K562 (cell line): ENCODE data around the gene PFKL. TPM values are rescaled to one million over a fixed set of nuclear protein-coding genes. Genes with fewer than 3 reads are reported as not detected.
A peak's percentile ranks its signal among the peaks of the same experiment; 100 is the strongest.

Experiments
- ATAC-seq: fragments of 200-7000 bp; cut with Tn5 transposase; 3 replicates; pipeline ENCODE4 v1.9.1; 2020; ENCODE audit warnings: moderate library complexity
- BruUV-seq: library from RNA; stranded (reverse); fragments of 400-500 nt; replicated peaks from 2 replicates; lab custom pipeline; 2021; lab: Mats Ljungman, UMichigan
- CTCF ChIA-PET: fragments of 300-600 bp; formaldehyde crosslinking; extraction: SDS; loops from one replicate; lab custom pipeline; 2021; ENCODE audit warnings: low intra/inter-chr PET ratio; lab: Yijun Ruan, JAX
- POLR2A ChIA-PET: fragments of 300-600, 350-650 bp; sonication (Branson Sonifier 250); formaldehyde crosslinking; extraction: SDS; loops from one replicate; lab custom pipeline; 2021; ENCODE audit warnings: antibody characterized with exemption, inconsistent platforms; lab: Yijun Ruan, JAX
- DNase-seq, 4 experiments: peaks; one replicate each; pipeline versions ENCODE4 v3.0.0 to v3.0.0-alpha.2; 2011 to 2018; ENCODE audit warnings: low spot score in 3 of 4, mixed read lengths in 3 of 4; ENCODE audit errors: extremely low read depth in 1 of 4
- FAIRE-seq: peaks from 2 replicates; lab custom pipeline; 2011; peaks lifted over from hg19 to GRCh38; lab: Jason Lieb, UNC
- H2AFZ ChIP-seq: 2 replicates; pipeline ENCODE4 v1.6.0; 2011; ENCODE audit warnings: low read depth, low read length, control low read depth, inconsistent platforms
- H3K27ac ChIP-seq: fragments of 200-600 bp; 3 replicates; pipeline ENCODE4 v1.8.0; 2011; ENCODE audit warnings: low read depth, mild to moderate bottlenecking, control low read depth, inconsistent platforms, low read length, moderate library complexity, mixed read lengths; ENCODE audit errors: extremely low read depth
- H3K27me3 ChIP-seq, 2 experiments: fragments of 300-600 bp in 1 of 2; 2 replicates in 1 of 2; 3 replicates in 1 of 2; pipeline versions ENCODE4 v1.6.0 to v1.8.0; 2011; ENCODE audit warnings: inconsistent platforms in 2 of 2, low read length in 2 of 2, mild to moderate bottlenecking in 1 of 2, mixed read lengths in 1 of 2, moderate library complexity in 1 of 2; ENCODE audit not compliant: control insufficient read depth in 2 of 2, insufficient read depth in 2 of 2
- H3K36me3 ChIP-seq: fragments of 300-600 bp; 3 replicates; pipeline ENCODE4 v1.8.0; 2011; ENCODE audit warnings: mild to moderate bottlenecking, low read length, inconsistent platforms; ENCODE audit not compliant: control insufficient read depth, insufficient read depth
- H3K4me1 ChIP-seq, 2 experiments: fragments of 200-600 bp in 1 of 2; replicated peaks in 1 of 2; 2 replicates in 1 of 2; 3 replicates in 1 of 2; pipeline versions ENCODE4 v1.5.1 to v1.8.0; 2011; ENCODE audit warnings: inconsistent platforms in 2 of 2, low read length in 2 of 2, mild to moderate bottlenecking in 1 of 2, mixed read lengths in 1 of 2, moderate library complexity in 1 of 2; ENCODE audit not compliant: control insufficient read depth in 2 of 2, insufficient read depth in 2 of 2
- H3K4me2 ChIP-seq: 2 replicates; pipeline ENCODE4 v1.6.1; 2011; ENCODE audit warnings: low read length, control low read depth, inconsistent platforms, mixed read lengths; ENCODE audit not compliant: insufficient read depth
- H3K4me3 ChIP-seq: fragments of 200-600 bp; sonication (generic), shearing (Covaris generic); 2 replicates; pipeline ENCODE4 v1.5.1; 2016; ENCODE audit warnings: control low read depth, inconsistent platforms
- H3K79me2 ChIP-seq: fragments of 200-600 bp; 3 replicates; pipeline ENCODE4 v1.8.0; 2011; ENCODE audit warnings: low read length, inconsistent platforms; ENCODE audit not compliant: control insufficient read depth, insufficient read depth
- H3K9ac ChIP-seq, 2 experiments: 2 replicates each; pipeline versions ENCODE4 v1.6.0 to v1.6.1; 2011; ENCODE audit warnings: low read depth in 2 of 2, low read length in 2 of 2, control low read depth in 1 of 2, inconsistent platforms in 1 of 2, mild to moderate bottlenecking in 1 of 2, mixed read lengths in 1 of 2; ENCODE audit not compliant: insufficient read depth in 1 of 2
- H3K9me1 ChIP-seq: one replicate; pipeline ENCODE4 v1.6.0; 2011; ENCODE audit warnings: inconsistent platforms, mild to moderate bottlenecking, low read length, moderate library complexity; ENCODE audit not compliant: control insufficient read depth, insufficient read depth
- H3K9me3 ChIP-seq: replicated peaks from 2 replicates; pipeline ENCODE4 v1.5.1; 2011; ENCODE audit warnings: low read depth, low read length, inconsistent platforms; ENCODE audit not compliant: control insufficient read depth, insufficient read depth
- H4K20me1 ChIP-seq: replicated peaks from 2 replicates; pipeline ENCODE4 v1.6.1; 2011; ENCODE audit warnings: low read length, inconsistent platforms, mixed read lengths; ENCODE audit not compliant: control insufficient read depth, insufficient read depth
- HSF4 ChIP-seq: fragments of 250-450 bp; sonication (Bioruptor Pico); IDR thresholded peaks from 2 replicates; pipeline ENCODE4 v2.1.2; 2022; ENCODE audit warnings: mild to moderate bottlenecking, moderate library complexity, borderline replicate concordance
- SP1 ChIP-seq: sonication (generic); formaldehyde crosslinking; IDR thresholded peaks from 2 replicates; pipeline ENCODE4 v1.8.1; 2022; ENCODE audit warnings: mild to moderate bottlenecking, missing genetic modification reagents
- ZKSCAN1 ChIP-seq: fragments of 150-350 bp; IDR thresholded peaks from 2 replicates; pipeline ENCODE4 v1.6.1; 2016; ENCODE audit warnings: low read depth, low read length
- ZNF143 ChIP-seq: sonication (generic); formaldehyde crosslinking; IDR thresholded peaks from 2 replicates; pipeline ENCODE4 v1.9.0; 2022; ENCODE audit warnings: mild to moderate bottlenecking, missing genetic modification reagents
- ZNF175 ChIP-seq: fragments of 200-800 bp; sonication (Bioruptor generic); IDR thresholded peaks from 2 replicates; pipeline ENCODE4 v1.6.1; 2016; ENCODE audit warnings: low read depth, mild to moderate bottlenecking, missing genetic modification characterization, missing compliant biosample characterization
- whole genome bisulfite sequencing: fragments of 100-300 bp; shearing (Covaris generic); methylation state at CpG from one replicate; pipeline ENCODE4 v1.1.6; 2016; ENCODE audit warnings: low coverage, mixed read lengths; ENCODE audit not compliant: insufficient coverage; ENCODE audit errors: missing lambda C conversion rate; 5-methylcytosine and 5-hydroxymethylcytosine counted together
- in situ Hi-C: fragments of 300-500 bp; cut with MboI; formaldehyde crosslinking; loops from 4 replicates; pipeline ENCODE4 v1.15.0; 2018; ENCODE audit warnings: inconsistent platforms, mixed read lengths
- intact Hi-C: fragments of 100-400 bp; cut with micrococcal nuclease; formaldehyde crosslinking; loops from 2 replicates; pipeline ENCODE4 v1.14.2; 2022
- polyA plus RNA-seq, 8 experiments: library from polyadenylated mRNA; depleted of rRNA in 4 of 8; stranded (reverse) in 5 of 8; unstranded in 3 of 8; fragments of >200 nt; fragmentation: Nextera tagmentation in 2 of 8; fragmentation: Illumina TruSeq in 1 of 8; extraction: Ambion mirVana in 2 of 8; extraction: Trizol in 1 of 8; gene quantifications; 2 replicates each; pipeline versions ENCODE4 v1.2.1 to v1.2.3, GENCODE V29; 2011 to 2014; ENCODE audit warnings: inconsistent platforms in 1 of 8, missing spikeins in 1 of 8
- total RNA-seq, 7 experiments: library from RNA; depleted of rRNA in 6 of 7; stranded (reverse); fragments of >200 nt in 6 of 7; fragmentation: Illumina TruSeq in 2 of 7; extraction: Trizol in 2 of 7; gene quantifications; 2 replicates each; pipeline versions ENCODE4 v1.2.1 to v1.2.3, GENCODE V29; 2011 to 2021; ENCODE audit warnings: low replicate concordance in 1 of 7

The PFKL gene
- total and polyA plus RNA-seq, 9 of the 15 experiments (the other 6 are each of a cell fraction or from before 2014, with no cell fraction given): 1.1 to 124 (median 45.6) TPM

- TF ChIP-seq ZNF175 (CRISPR knock-in tag) (no peak), HSF4 (CRISPR knock-in tag) (no peak)
These were observed 8.5 kb upstream of the PFKL start (continued) for GRCh38 chr21:44291078-44291935.

GRCh38 chr21:44291936-44292811 is 7.7 kb upstream of the PFKL start:
- intact Hi-C loops: no loop called here
- peaks cover 12 to 60% of the 10 kb centered on the region in 2 experiments; a peak in 4 of 5 replicates for H3K27me3 ChIP-seq
- H3K4me3 ChIP-seq: no peak overlapping the region
- ChIA-PET POLR2A (interaction anchor here (0.6 to 1.4 kb wide), 2 partner anchors 14 to 41 kb away, joined by 3 to 7 read pairs; no protein-coding TSS in a partner anchor), CTCF (interaction anchor here (0.6 kb wide), 1 partner anchor 283 kb away, joined by 3 read pairs; no protein-coding TSS in a partner anchor)
- H3K9ac ChIP-seq: no peak overlapping the region; a peak in 2 of 4 replicates
- peaks cover 3% of the 10 kb centered on the region for H3K9me1 ChIP-seq
- H3K79me2 ChIP-seq: no peaks in the 10 kb centered on the region
- H3K9me3 ChIP-seq: no peaks in the 10 kb centered on the region
- no peak overlapping the region for H2AFZ ChIP-seq
- no TSS peak for BruUV-seq
- in situ Hi-C loops: loop anchor here (25.0 kb wide), 1 partner anchor 130 kb away; no protein-coding TSS in a partner anchor
- peak; percentile 79 for ATAC-seq
- peaks cover 14% of the 10 kb centered on the region; the same call in 1 of the 2 replicates for H4K20me1 ChIP-seq
- H3K36me3 ChIP-seq: no peaks in the 10 kb centered on the region
- TF ChIP-seq ZNF143 (CRISPR knock-in tag) (no peak), ZKSCAN1 (peak; percentile 66), SP1 (CRISPR knock-in tag) (peak; percentile 59; the same call in 1 of the 2 replicates)
- TF ChIP-seq, all 486 proteins: peak for 2
- FAIRE-seq (peak; percentile 58), DNase-seq (peak; percentile 57 to 94 (median 88))
- Histone ChIP-seq H3K4me1 (peaks cover 0 to 67% of the 10 kb centered on the region in 2 experiments; a peak in 3 of 5 replicates), H3K27ac (no peak overlapping the region), H3K4me2 (no peak overlapping the region)
- 1% methylated on average over 24 of the region's 25 CpGs for WGBS
